LNCaP clone FGC (cell line): Measurements from ENCODE around the gene TK2.

ENCODE experiments used
- DNase-seq: peaks from one replicate; pipeline ENCODE4 v3.0.0-alpha.2; 2011; ENCODE audit warnings: low read depth
- H3K4me3 ChIP-seq: 2 replicates; pipeline ENCODE4 v1.5.1; 2011; ENCODE audit warnings: mild to moderate bottlenecking, low read depth, low read length, control low read depth
- CTCF ChIP-seq: IDR thresholded peaks from 2 replicates; pipeline ENCODE4 v1.5.1; 2012; ENCODE audit warnings: mild to moderate bottlenecking; ENCODE audit not compliant: control insufficient read depth, insufficient read depth; ENCODE audit errors: extremely low read depth

The TK2 gene

GRCh38 chr16:66591018-66591417 is 41.1 kb upstream of the TK2 start:
- no peak for DNase-seq
- H3K4me3 ChIP-seq: no peak overlapping the region
- TF ChIP-seq CTCF: no peak

- DNase-seq: no peak
- no peak overlapping the region for H3K4me3 ChIP-seq
Measured at GRCh38 chr16:66590322-66590721, 40.4 kb upstream of the TK2 start.

GRCh38 chr16:66588981-66589713 is 39.2 kb upstream of the TK2 start:
- 0 out of 2 replicates have a peak, but pooled peaks have one; percentile 30 for TF ChIP-seq CTCF
- H3K4me3 ChIP-seq: no peak overlapping the region
- no peak for DNase-seq

More at GRCh38 chr16:66590322-66590721, 40.4 kb upstream of the TK2 start:
- no peak for TF ChIP-seq CTCF

GRCh38 chr16:66587881-66588600 is 38.1 kb upstream of the TK2 start:
- no peak for TF ChIP-seq CTCF

GRCh38 chr16:66585481-66586239 is 35.7 kb upstream of the TK2 start:
- no peak for TF ChIP-seq CTCF
- DNase-seq: no peak
- H3K4me3 ChIP-seq: no peak overlapping the region

More at GRCh38 chr16:66587881-66588600, 38.1 kb upstream of the TK2 start:
- no peak for DNase-seq
- H3K4me3 ChIP-seq: no peak overlapping the region

GRCh38 chr16:66581246-66581952 is 31.5 kb upstream of the TK2 start:
- no peak for DNase-seq
- no peak overlapping the region for H3K4me3 ChIP-seq
- no peak for TF ChIP-seq CTCF
